ENCODE measurements around the gene PLCG1. TPM values are rescaled to one million over a fixed set of nuclear protein-coding genes. Genes with fewer than 3 reads are reported as not detected.

Gene PLCG1
- total RNA-seq, 2 donors from 2014 or later, result 40.0 to 87.7 TPM

DNA sequence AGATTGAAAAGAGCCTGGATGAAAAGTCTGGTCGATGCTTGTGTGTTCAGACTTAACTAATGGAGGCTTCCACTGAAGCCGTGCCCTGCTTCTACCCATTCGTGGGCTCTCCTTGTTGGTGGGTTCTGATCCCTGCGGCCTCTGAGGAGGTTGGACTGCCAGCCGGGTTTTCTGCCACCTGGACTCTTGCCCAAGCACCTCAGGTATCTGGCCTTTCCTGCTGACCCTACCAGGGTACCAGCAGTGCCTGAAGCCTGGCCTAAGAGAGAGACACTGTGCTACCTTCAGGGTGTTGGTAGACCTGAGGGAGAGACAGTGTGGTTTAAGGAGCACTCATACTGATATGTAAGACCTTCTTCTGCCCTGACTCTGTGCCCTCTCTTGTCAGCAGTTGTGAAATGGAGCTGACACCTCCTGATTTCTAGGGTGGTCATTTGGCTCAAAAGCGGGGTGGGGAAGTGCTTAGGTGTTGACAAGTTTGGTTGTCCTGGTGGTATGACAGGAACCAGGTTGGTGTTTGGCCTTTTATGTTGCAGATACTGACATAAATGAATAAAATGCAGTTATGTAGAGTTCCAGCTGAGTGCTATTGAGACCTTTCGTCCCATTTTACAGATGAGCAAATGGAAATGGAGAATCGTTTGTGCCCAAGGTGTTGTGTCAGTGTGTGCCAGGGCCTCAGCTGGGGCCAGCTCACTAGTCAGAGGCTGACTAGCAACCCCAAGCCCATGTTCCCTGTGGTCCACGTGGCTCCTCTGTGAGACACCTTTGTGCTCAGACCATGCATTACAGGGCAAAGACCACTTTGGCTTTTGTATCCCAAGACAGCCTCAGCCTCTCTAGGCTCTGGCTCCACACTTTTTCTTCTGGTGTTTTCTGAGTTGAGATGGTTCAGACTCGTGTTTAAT is 3.1 kb downstream of the PLCG1 start:
- Histone ChIP-seq H3K27me3 (no peaks in the 10 kb centered on the region), H3K4me1 (peaks cover 44% of the 10 kb centered on the region), H3K36me3 (replicated peaks in 1 of 2; ENCODE audit: insufficient read depth in 1 of 2, low read depth in 2 of 2) (no peaks in the 10 kb centered on the region), H3K27ac (peak overlapping the region in 2 of 4 donors; percentile 14 to 32), H3K9me3 (no peaks in the 10 kb centered on the region), H3K4me3 (no peak overlapping the region)
- DNase-seq (peak in 1 of 4 donors; percentile 19), ATAC-seq (no peak)
- TF ChIP-seq POLR2A (IDR thresholded peaks at IDR 0.05), result no peak
- TF ChIP-seq, protein P1, sequence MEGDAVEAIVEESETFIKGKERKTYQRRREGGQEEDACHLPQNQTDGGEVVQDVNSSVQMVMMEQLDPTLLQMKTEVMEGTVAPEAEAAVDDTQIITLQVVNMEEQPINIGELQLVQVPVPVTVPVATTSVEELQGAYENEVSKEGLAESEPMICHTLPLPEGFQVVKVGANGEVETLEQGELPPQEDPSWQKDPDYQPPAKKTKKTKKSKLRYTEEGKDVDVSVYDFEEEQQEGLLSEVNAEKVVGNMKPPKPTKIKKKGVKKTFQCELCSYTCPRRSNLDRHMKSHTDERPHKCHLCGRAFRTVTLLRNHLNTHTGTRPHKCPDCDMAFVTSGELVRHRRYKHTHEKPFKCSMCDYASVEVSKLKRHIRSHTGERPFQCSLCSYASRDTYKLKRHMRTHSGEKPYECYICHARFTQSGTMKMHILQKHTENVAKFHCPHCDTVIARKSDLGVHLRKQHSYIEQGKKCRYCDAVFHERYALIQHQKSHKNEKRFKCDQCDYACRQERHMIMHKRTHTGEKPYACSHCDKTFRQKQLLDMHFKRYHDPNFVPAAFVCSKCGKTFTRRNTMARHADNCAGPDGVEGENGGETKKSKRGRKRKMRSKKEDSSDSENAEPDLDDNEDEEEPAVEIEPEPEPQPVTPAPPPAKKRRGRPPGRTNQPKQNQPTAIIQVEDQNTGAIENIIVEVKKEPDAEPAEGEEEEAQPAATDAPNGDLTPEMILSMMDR (IDR thresholded peaks at IDR 0.05), result no peak
- WGBS, 2 donors, result 60 to 63% methylated on average over 10 of the region's 10 CpGs
- intact Hi-C loops (cut with DNase I), result no loop called here

DNA sequence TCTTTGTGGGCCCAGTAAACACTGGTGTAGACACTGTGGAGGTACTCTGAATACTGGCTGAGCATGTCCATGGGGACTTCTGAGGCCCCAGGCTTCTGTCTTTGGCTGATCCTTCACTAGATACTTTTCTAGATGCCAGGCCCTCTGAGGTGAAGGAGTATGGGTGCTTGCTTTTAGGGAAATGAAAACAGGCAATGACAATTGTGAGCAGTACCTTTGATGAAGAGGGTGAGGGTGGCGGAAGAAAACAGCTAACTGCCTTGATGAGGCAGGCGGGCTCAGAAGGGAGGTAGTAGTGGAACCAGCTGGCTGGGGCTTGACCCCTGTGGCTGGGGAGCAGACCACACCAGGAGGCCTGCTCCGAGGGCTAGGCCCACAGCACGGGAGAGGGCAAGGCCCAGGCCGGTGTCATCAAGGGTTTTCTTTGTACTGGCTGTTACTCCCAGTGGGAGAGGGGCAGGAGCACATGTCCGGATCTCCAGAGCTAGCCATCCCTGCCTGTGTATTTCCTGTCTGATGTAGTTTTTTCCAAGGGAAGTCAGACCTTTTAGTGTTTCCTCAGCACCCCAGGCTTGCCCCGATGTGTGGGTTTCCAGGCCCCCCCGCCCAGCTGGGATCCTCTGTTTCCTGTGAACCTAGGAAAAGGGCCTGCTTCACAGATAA is 3.9 kb downstream of the PLCG1 start:
- no peaks in the 10 kb centered on the region for H3K36me3 ChIP-seq (replicated peaks in 1 of 2; ENCODE audit: insufficient read depth in 1 of 2, low read depth in 2 of 2)
- TF ChIP-seq, protein P1 (IDR thresholded peaks at IDR 0.05), result no peak
- TF ChIP-seq POLR2A (IDR thresholded peaks at IDR 0.05), result peak in 1 of 3 donors; percentile 12
- peak in 1 of 4 donors; percentile 9 for DNase-seq
- H3K27ac ChIP-seq, result peak overlapping the region in 2 of 4 donors; percentile 14 to 32
- H3K9me3 ChIP-seq, result no peaks in the 10 kb centered on the region
- no peaks in the 10 kb centered on the region for H3K27me3 ChIP-seq
- no peak overlapping the region for H3K4me3 ChIP-seq
- intact Hi-C loops (cut with DNase I), result no loop called here
- peaks cover 41% of the 10 kb centered on the region for H3K4me1 ChIP-seq
- 69 to 79% methylated on average over 8 of the region's 8 CpGs for WGBS, 2 donors
- no peak for ATAC-seq

DNA sequence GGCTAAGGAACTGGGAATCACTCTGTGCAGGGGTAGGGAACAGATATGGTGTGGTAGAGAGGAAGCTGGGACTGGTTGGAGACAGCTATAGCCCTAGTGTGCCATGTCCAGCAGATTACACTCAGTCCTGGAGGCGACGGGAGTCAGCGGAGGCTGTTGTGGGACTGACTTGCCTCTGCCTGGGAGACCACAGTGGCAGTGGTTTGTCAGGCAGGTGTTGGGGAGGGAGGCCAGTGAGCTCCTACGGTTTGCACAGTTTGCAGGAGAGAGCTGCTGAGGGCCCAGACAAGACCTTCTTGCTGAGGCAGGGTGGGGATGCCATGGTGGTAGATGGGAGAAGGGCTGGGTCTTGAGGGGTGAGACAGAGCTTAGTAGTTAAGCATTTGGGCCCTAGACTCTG is 4.9 kb downstream of the PLCG1 start:
- ATAC-seq (no peak), DNase-seq (no peak)
- H3K27me3 ChIP-seq, result no peaks in the 10 kb centered on the region
- no peaks in the 10 kb centered on the region for H3K36me3 ChIP-seq (replicated peaks in 1 of 2; ENCODE audit: insufficient read depth in 1 of 2, low read depth in 2 of 2)
- TF ChIP-seq, protein P1 (IDR thresholded peaks at IDR 0.05), result no peak
- no peak for TF ChIP-seq POLR2A (IDR thresholded peaks at IDR 0.05)
- peaks cover 38% of the 10 kb centered on the region for H3K4me1 ChIP-seq
- 79 to 89% methylated on average over 4 of the region's 4 CpGs for WGBS, 2 donors
- H3K27ac ChIP-seq, result peak overlapping the region in 1 of 4 donors; percentile 27
- H3K4me3 ChIP-seq, result no peak overlapping the region
- intact Hi-C loops (cut with DNase I), result no loop called here
- no peaks in the 10 kb centered on the region for H3K9me3 ChIP-seq

DNA sequence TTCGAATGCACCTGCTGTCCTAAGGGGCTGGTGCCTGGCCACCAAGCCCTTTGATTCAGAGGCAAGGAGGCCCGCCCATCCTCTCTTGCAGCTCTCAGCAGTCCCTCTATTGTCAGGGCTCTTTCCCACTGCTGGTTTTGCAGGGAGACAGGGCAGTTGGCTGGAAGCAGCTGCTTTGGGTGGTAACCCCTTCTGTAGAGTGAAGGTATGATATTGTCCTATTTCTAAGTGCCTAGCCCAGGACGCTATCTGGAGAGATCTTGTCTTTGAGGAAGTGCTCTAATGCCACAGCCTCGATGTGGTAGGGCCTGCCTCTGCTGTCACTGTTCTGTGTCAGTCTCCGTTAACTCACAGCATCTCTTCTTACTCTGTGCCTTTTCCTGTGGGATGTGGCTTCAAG is 5.6 kb downstream of the PLCG1 start:
- no peak for TF ChIP-seq POLR2A (IDR thresholded peaks at IDR 0.05)
- TF ChIP-seq, protein P1 (IDR thresholded peaks at IDR 0.05), result no peak
- Histone ChIP-seq H3K27ac (no peak overlapping the region), H3K4me1 (peaks cover 42% of the 10 kb centered on the region), H3K9me3 (no peaks in the 10 kb centered on the region), H3K4me3 (no peak overlapping the region), H3K27me3 (no peaks in the 10 kb centered on the region), H3K36me3 (replicated peaks in 1 of 2; ENCODE audit: insufficient read depth in 1 of 2, low read depth in 2 of 2) (no peaks in the 10 kb centered on the region)
- DNase-seq (no peak), ATAC-seq (no peak)
- WGBS, 2 donors, result 59 to 79% methylated on average over 5 of the region's 5 CpGs
- intact Hi-C loops (cut with DNase I), result no loop called here

Data from body of pancreas (tissue), 4 donors.